NOMO-1 (cell line): ENCODE measurements around the gene RBBP8.

ENCODE experiments used
- DNase-seq, 2 experiments: peaks; one replicate each; lab custom pipeline; 2025; ENCODE audit not compliant: unreplicated experiment in 2 of 2; lab: John Stamatoyannopoulos, UW

RBBP8 gene

DNA sequence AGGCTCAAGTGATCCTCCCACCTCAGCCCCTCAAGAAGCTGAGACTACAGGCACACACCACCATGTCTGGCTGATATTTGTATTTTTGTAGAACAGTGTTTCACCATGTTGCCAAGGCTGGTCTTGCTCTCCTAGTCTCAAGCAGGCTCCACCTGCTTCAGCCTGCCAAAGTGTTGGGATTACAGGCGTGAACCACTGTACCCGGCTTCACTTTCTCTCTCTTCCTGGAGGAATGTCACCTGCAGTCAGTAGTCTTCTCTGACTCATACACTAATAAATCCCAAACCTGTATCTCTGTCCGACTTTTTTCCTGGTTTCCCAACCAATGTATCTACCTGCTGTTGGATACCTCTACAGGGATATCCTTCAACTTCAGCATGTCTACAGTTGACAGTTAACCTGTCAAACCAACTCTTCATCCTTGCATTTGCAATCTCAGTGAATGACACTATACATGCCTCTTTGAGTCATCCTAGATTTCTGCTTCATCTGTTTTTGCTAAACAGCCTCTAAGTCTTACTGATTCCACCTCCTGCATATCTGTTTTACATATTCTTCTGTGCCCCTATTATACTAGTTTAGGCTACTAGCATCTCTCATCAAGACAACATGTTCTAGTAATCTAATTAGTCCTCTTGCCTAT lies 54.5 kb downstream of the RBBP8 start:
- no peak for DNase-seq

- DNase-seq: no peak
Observed at GRCh38 chr18:22988208-22988607, 55.1 kb downstream of the RBBP8 start.

DNA sequence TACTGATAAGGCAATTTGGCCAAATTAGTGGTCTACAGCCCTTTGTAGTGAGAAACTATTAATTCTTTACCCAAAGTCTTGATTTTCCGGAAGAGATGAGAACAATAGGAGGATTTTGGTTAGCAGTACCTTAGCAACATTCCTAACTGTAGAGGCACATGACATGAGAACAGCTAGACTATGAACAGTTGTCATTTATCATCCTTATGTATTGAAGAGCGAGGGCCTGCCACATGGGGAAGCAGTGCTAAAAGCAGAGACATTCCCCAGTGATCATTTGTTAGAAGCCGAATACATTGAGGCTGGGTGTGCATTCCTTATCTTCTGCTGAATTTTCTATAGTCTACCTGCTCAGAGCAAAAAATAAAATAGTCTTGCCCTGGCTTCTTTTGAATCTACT lies 65.2 kb downstream of the RBBP8 start:
- no peak for DNase-seq

DNA sequence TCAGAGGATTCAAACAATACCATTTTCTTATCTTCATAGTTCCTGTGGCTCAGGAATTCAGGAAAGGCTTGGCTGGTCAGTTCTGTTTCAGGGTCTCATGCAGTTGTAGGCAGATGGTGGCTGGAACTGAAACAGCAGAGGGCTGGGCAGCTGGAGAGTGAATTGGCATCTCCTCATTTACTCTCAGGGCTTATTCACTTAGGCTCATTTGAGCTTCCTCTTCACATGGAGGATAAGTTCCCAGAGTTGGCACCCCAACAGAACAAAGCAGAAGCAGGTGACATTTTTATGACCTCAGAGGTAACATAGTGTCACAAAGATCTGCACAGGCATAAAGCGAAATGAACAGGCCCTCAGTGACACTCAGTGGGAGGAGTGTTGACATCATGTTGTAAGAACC lies 66.1 kb downstream of the RBBP8 start:
- DNase-seq: no peak

GRCh38 chr18:22999647-23000046 lies 66.5 kb downstream of the RBBP8 start:
- DNase-seq: no peak

GRCh38 chr18:23003289-23003688 lies 70.2 kb downstream of the RBBP8 start:
- DNase-seq: no peak

GRCh38 chr18:23012249-23012648 lies 79.1 kb downstream of the RBBP8 start:
- no peak for DNase-seq

GRCh38 chr18:23020555-23021294 lies 87.6 kb downstream of the RBBP8 start:
- no peak for DNase-seq

DNA sequence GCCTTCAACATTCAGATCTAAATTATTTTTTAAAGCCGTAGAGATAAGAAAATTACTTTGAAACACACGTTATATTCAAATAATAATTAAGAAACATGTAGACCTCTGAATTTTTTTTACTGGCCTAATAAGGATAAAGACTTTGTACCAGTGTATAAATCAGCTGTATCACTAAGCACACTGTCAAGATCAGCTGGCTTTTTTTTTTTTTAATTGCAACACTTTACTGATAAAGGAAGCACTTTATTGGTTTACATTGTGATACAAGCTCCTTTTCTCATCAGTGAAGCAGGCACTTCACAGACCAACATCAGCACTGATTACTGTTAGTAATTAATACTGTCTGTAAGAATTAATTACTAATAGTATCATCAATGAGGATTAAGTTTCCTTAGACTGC lies 88.5 kb downstream of the RBBP8 start:
- DNase-seq: no peak

DNA sequence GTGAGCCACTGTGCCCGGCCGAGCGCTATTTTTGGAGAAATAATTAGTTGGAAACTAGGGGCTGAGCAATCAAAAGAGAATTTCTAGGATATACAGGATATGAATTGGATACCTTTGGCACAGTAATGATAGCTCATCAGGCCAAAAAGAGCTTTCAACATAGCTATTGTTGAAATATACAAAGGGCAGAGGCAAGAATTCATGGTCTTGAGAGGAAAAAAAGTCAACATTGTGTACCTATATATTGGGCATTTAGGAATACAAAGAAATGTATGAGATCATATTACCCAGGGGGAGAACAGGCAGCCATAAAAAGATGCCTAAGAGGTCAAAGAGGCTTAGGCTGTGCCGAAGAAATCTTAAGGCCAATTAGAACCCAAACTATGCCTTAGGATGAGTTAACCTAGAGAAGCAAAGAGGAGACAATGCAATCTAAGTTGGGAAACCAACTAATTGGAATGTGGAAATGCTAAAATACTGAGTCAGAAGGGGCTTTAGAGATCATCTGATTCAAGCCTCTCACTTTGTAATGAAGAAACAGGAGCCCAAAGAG lies 99.0 kb downstream of the RBBP8 start:
- no peak for DNase-seq

- DNase-seq: no peak
Observed at GRCh38 chr18:23033056-23033455, 99.9 kb downstream of the RBBP8 start.

DNA sequence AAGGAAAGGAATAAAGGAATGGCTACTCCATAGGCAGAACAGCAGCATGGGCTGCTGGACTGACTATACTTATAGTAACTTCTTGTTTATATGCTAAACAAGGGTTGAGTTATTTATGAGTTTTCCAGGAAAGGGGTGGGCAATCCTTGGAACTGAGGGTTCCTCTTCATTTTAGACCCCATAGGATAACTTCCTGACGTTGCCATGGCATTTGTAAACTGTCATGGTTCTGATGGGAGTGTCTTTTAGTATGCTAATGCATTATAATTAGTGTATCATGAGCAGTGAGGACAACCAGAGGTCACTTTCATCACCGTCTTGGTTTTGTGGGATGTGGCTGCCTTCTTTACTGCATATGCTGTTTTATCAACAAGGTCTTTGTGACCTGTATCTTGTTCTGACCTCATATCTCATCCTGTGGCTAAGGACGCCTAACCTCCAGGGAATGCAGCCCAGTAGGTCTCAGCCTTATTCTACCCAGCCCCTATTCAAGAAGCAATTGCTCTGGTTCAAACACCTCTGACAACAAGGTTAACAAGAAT lies 103.6 kb downstream of the RBBP8 start:
- no peak for DNase-seq

DNA sequence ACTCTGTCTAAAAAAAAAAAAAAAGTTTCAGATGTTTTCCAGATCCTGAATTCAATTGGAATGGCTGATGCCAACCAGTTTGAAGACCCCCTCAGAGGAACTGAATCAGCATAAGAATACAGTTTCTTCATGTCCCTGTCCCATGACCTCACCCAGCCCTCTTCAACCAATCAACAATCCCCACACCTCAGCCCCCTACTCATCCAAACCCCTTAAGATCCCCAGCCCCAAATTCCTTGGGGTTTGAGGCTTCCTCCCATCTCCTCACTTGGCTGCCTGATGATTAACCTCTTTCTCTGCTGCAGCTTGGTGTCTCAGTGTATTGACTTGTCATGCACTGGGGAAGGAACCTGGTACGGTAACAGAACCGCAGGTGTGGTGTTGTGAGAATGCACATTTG lies 104.5 kb downstream of the RBBP8 start:
- no peak for DNase-seq

GRCh38 chr18:23038712-23039111 lies 105.6 kb downstream of the RBBP8 start:
- DNase-seq: no peak

DNA sequence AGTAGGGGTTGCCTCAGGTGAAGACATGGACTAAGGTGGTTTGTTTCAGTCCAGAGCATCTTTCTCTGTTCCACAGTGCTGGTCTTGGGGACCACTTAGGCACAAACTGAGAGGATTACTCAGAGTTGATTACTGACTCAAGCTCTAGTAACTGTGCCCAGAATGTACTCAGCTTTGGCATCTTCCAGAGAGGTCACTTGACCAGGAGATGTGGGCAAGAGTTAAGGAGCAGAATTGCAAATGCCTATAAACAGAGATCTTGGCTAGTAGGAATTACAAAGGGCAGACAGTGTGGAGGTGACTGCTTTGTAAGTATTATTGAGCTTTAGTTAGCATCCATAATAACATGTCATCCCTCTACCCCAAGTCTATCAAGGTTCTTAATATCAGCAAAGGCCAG lies 109.0 kb downstream of the RBBP8 start:
- no peak for DNase-seq

- DNase-seq: no peak
Observed at GRCh38 chr18:23043803-23044376, 110.8 kb downstream of the RBBP8 start.

DNA sequence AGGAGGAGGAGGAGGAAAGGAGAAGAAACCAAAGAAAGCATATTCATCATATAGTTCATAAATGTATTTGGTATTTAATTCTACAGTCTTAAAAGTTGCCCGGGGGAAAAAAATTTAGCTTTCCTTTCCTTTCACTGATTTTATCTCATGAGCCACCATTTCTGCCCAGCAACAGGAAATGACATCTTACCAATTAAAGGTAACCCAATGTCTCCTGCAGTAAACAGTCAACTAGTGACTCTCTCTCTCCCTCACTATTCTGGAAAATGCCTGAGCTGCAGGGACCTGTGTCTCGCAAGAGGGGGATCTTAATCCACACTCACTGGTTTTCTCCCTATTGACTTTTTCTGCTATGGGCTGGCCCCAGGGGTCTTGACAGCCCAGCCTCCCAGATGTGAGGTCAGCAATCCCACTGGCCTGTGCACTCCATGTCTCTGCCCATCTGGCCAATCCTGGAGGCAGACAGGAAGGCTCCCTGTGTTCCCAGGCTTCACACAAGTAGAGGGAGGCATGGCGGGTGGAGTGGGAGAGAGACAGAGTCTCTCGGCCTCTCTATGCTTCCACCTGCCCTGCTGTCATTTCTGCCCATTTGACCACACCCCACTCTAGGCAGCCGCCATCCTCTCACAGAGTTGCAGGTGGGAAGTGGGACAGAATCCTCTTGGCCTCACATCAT lies 116.7 kb downstream of the RBBP8 start:
- DNase-seq: no peak

GRCh38 chr18:23053776-23054457 lies 120.8 kb downstream of the RBBP8 start:
- DNase-seq: no peak

GRCh38 chr18:23054553-23054952 lies 121.4 kb downstream of the RBBP8 start:
- DNase-seq: no peak

- DNase-seq: no peak
Observed at GRCh38 chr18:23056315-23056714, 123.2 kb downstream of the RBBP8 start.

GRCh38 chr18:23057096-23057495 lies 124.0 kb downstream of the RBBP8 start:
- no peak for DNase-seq
